IPS-NIHi11 (cell line): ENCODE measurements around the gene KRTAP2-4.
"Not testable (repeated sequence)": the region's sequence is repeated elsewhere in the genome, so short reads cannot be mapped to it uniquely, and the experiment has no call there.

ENCODE experiments used
- DNase-seq: peaks from one replicate; pipeline ENCODE4 v3.0.0; 2012; ENCODE audit warnings: mixed read lengths, low spot score

Gene KRTAP2-4

DNA sequence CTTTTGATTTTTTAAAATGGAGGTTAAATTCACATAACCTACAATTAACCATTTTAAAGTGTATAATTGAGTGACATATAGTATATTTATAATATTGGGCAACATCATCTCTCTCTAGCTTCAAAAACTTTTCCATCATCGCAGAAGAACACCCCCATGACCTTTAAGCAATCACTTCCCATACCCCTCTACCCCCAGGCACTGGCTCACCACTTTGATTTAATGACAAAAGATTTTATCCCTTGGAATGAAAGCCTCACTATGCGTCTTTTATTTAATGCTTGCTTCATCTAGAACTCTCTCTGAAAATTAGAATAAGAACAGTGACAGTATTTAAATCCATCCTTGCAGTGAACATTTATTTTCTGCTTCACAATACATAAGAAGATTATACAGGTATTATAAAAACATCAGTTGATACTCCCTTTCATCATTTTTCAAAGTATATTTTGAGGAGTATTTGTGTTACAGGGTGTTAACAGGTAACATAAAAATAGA is 27.8 kb downstream of the KRTAP2-4 start:
- no peak for DNase-seq

- not testable (repeated sequence) for DNase-seq
Measured at GRCh38 chr17:41034346-41034935, 31.2 kb downstream of the KRTAP2-4 start, which contains the start of gene KRTAP1-3. KRTAP1-3 (minus strand) TSS chr17:41034874; CDS start chr17:41034821, 53 bp downstream.

DNA sequence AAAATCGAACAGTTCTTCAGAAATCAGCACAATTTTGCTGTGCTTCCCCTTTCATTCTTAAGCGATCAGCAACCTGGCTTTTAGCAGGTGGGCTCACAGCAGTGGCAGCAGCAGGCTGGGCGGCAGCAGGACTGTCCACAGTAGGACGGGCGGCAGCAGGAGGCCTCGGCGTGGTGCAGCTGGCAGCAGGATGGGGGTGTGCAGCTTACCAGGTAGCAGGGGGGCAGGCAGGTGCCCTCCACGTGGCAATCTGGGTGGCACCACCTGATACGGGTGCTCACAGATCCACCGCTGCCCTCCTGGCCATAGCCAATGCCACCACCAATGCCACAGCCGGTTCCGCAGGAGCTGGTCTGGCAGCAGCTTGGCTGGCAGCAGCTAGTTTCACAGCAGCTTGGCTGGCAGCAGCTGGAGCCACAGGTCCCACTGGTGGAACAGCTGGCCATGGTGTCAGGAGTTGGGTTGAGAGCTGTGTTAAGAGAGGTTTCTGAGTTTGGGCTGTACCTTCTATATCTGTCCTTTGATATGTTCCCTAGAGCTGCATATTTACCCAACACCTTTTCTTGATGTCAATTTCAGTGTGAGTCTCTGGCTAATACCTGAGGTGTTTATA is 35.9 kb downstream of the KRTAP2-4 start, which contains the start of gene KRTAP1-4:
TSS of gene KRTAP1-4 (minus strand) at position 563 of the 613 bp plus-strand sequence. CDS start at position 446, 117 bp downstream.
- no peak for DNase-seq

DNA sequence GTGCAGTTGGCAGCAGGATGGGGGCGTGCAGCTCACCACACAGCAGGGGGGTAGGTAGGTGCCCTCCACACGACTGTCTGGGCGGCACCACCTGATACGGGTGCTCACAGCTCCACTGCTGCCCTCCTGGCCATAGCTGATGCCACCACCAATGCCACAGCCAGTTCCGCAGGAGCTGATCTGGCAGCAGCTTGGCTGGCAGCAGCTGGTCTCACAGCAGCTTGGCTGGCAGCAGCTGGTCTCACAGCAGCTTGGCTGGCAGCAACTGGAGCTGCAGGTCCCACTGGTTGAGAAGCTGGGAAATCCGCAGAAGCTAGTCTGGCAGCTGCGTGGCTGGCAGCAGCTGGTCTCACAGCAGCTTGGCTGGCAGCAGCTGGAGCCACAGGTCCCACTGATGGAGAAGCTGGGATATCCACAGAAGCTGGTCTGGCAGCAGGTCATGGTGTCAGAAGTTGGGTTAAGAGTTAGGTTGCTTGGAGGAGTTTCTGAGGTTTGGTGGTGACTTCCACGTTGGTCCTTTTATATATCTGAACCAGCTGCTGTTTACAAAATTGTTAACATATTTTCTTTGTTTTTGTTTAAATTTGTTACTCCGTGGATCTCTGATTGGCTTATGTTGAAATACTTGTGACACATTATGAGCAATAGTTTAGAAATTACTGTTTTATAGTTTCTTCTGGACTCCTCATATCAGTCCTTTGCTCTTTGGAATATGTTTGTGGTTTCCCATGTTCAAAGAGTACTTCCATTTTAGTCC is 38.8 kb downstream of the KRTAP2-4 start, which contains the start of gene KRTAP1-5:
TSS of gene KRTAP1-5 (minus strand) at position 494 of the 757 bp plus-strand sequence. CDS start at position 441, 53 bp downstream.
- no peak for DNase-seq

GRCh38 chr17:41024697-41025096 is 41.0 kb downstream of the KRTAP2-4 start:
- no peak for DNase-seq

- DNase-seq, result no peak
Measured at GRCh38 chr17:41020336-41020735, 45.3 kb downstream of the KRTAP2-4 start.

DNA sequence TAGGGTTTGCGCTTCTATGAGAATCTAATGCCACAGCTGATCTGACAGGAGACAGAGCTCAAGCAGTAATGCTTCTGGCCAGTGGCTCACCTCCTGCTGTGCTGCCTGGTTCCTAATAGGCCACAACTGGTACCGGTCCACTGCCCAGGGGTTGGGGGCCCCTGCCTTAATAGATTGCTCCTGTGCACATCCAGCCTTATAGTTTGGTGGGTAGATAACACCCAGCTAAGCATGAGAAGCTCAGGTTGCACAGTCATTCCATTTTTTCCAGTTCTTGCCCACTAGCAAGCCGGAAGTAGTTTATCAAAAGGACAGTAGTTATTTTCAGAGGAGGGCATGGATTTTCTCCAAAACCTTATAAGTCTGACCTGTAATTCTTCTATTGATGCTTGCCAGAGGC is 46.3 kb downstream of the KRTAP2-4 start:
- peak; percentile 8 for DNase-seq

- DNase-seq, result no peak
Measured at GRCh38 chr17:41018541-41018940, 47.1 kb downstream of the KRTAP2-4 start.

DNA sequence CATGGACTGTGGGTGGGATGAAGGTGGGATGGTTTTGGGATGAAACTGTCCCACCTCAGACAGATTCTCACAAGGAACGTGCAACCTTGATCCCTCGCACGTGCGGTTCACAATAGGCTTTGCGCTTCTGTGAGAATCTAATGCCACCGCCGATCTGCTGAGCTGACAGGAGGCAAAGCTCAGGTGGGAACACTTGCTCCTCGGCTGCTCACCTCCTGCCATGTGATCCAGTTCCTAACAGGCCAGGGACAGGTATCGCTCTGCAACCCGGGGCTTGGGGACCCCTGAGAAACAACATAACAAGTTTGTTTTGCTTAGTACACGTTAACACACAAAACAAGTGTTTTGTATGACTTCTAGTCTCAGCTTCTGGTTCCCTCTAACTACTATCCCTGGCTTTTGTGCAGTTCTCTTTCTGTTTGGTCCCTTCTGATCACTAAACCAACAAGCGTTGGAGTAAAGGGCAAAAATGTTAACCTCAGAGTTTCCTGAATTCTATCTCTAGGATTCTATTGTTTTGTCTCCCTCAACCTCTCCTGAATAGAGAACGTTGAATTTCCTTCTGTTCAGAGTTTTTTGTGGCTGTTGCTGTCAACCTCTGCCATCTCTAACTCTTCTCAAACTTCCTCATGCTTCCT is 49.0 kb downstream of the KRTAP2-4 start:
- DNase-seq, result no peak

DNA sequence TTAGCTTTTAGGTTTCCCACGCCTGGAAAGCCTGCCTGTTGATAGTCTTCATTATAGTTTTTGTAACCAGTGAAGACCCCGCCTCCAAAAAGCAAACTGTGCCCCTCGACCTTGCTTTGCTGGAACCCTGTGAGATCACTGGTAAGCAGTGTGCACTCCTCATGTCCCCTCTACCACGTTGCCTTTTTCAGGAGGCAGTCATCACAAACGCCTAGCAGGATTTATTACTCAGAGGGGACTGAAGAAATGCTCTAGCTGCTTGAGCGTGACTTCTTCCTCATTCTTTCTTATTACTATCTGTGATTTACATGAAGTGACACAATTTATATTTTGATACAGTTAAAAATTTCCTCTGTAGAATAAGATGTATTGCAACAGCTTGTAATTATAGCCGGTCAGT is 50.2 kb downstream of the KRTAP2-4 start:
- DNase-seq, result no peak
